K562 (cell line): ENCODE results near the gene BPNT1. TPM values are rescaled to one million over a fixed set of nuclear protein-coding genes. Genes with fewer than 3 reads are reported as not detected.

ENCODE experiments used
- CUX1 ChIP-seq: fragments of 200-800 bp; sonication (Bioruptor generic); IDR thresholded peaks from 2 replicates; pipeline ENCODE4 v1.6.1; 2016; ENCODE audit warnings: missing genetic modification characterization, missing compliant biosample characterization
- GTF2E2 ChIP-seq: fragments of 200-800 bp; sonication (Bioruptor generic); IDR thresholded peaks from 2 replicates; pipeline ENCODE4 v1.6.1; 2016; ENCODE audit warnings: missing genetic modification characterization, missing compliant biosample characterization
- HMGXB4 ChIP-seq: sonication (generic); formaldehyde crosslinking; IDR thresholded peaks from 2 replicates; pipeline ENCODE4 v1.8.1; 2023; ENCODE audit warnings: mild to moderate bottlenecking, missing genetic modification reagents
- NR1H2 ChIP-seq: sonication (generic); formaldehyde crosslinking; IDR thresholded peaks from 2 replicates; pipeline ENCODE4 v1.4.0; 2020; ENCODE audit warnings: mild to moderate bottlenecking, missing genetic modification reagents
- SIN3B ChIP-seq: fragments of 450-650 bp; IDR thresholded peaks from 2 replicates; pipeline ENCODE4 v1.6.1; 2017; ENCODE audit warnings: low read depth, mild to moderate bottlenecking, moderate library complexity
- STAT6 ChIP-seq: sonication (generic); formaldehyde crosslinking; IDR thresholded peaks from 2 replicates; pipeline ENCODE4 v1.8.1; 2023; ENCODE audit warnings: mild to moderate bottlenecking, missing genetic modification reagents
- TBL1XR1 ChIP-seq, 2 experiments: IDR thresholded peaks; 2 replicates each; pipeline ENCODE4 v1.6.1; 2012; ENCODE audit warnings: improper control_type of control experiment in 2 of 2, low read length in 2 of 2, mild to moderate bottlenecking in 1 of 2
- TFAP4 ChIP-seq: sonication (generic); formaldehyde crosslinking; IDR thresholded peaks from 2 replicates; pipeline ENCODE4 v1.8.0; 2022; ENCODE audit warnings: missing genetic modification reagents, mild to moderate bottlenecking, moderate library complexity, borderline replicate concordance
- WHSC1 ChIP-seq: IDR thresholded peaks from one replicate; pipeline ENCODE4 v1.6.1; 2012; ENCODE audit warnings: low read length, control low read depth, inconsistent platforms
- YY1 ChIP-seq, 3 experiments: IDR thresholded peaks; 2 replicates each; pipeline ENCODE4 v1.6.1; 2011; ENCODE audit warnings: low read length in 2 of 3, mild to moderate bottlenecking in 2 of 3, moderate library complexity in 2 of 3, borderline replicate concordance in 1 of 3, control low read depth in 1 of 3, low read depth in 1 of 3; ENCODE audit not compliant: insufficient read depth in 3 of 3, insufficient replicate concordance in 2 of 3, control insufficient read depth in 1 of 3, insufficient read length in 1 of 3; ENCODE audit errors: extremely low read depth in 1 of 3
- ZBTB9 ChIP-seq: fragments of 450-650 bp; formaldehyde crosslinking; IDR thresholded peaks from 2 replicates; pipeline ENCODE4 v1.4.0; 2020; ENCODE audit warnings: mild to moderate bottlenecking, moderate library complexity
- ZSCAN29 ChIP-seq: fragments of 450-650 bp; IDR thresholded peaks from 2 replicates; pipeline ENCODE4 v1.6.1; 2017
- polyA plus RNA-seq, 8 experiments: library from polyadenylated mRNA; depleted of rRNA in 4 of 8; stranded (reverse) in 5 of 8; unstranded in 3 of 8; fragments of >200 nt; fragmentation: Nextera tagmentation in 2 of 8; fragmentation: Illumina TruSeq in 1 of 8; extraction: Ambion mirVana in 2 of 8; extraction: Trizol in 1 of 8; gene quantifications; 2 replicates each; pipeline versions ENCODE4 v1.2.1 to v1.2.3, GENCODE V29; 2011 to 2014; ENCODE audit warnings: inconsistent platforms in 1 of 8, missing spikeins in 1 of 8
- total RNA-seq, 7 experiments: library from RNA; depleted of rRNA in 6 of 7; stranded (reverse); fragments of >200 nt in 6 of 7; fragmentation: Illumina TruSeq in 2 of 7; extraction: Trizol in 2 of 7; gene quantifications; 2 replicates each; pipeline versions ENCODE4 v1.2.1 to v1.2.3, GENCODE V29; 2011 to 2021; ENCODE audit warnings: low replicate concordance in 1 of 7

BPNT1 gene
- total and polyA plus RNA-seq, 9 of the 15 experiments (the other 6 are each of a cell fraction or from before 2014, with no cell fraction given), result 30.2 to 73.8 (median 40.5) TPM

GRCh38 chr1:220094016-220094911 lies 4.7 kb upstream of the BPNT1 start, which contains the start of gene IARS2 (continued):
- TF ChIP-seq NR1H2 (CRISPR knock-in tag) (peak; percentile 91; the same call in 1 of the 2 replicates), GTF2E2 (tag) (no peak), ZSCAN29 (0 out of 2 replicates have a peak, but pooled peaks have one; percentile 38), YY1 (IDR thresholded peaks at IDR 0.05; ENCODE audit: borderline replicate concordance in 1 of 3, control insufficient read depth in 1 of 3, extremely low read depth in 1 of 3, insufficient read depth in 3 of 3, insufficient read length in 1 of 3, insufficient replicate concordance in 2 of 3, low read depth in 1 of 3, low read length in 2 of 3) (peak in 2 of 3 experiments; percentile 31 to 59), HMGXB4 (CRISPR knock-in tag) (0 out of 2 replicates have a peak, but pooled peaks have one; percentile 63), WHSC1 (no peak), SIN3B (peak; percentile 44; the same call in 1 of the 2 replicates), STAT6 (0 out of 2 replicates have a peak, but pooled peaks have one; percentile 43), CUX1 (CRISPR knock-in tag) (no peak), TFAP4 (CRISPR knock-in tag) (peak; percentile 64; the same call in 1 of the 2 replicates), TBL1XR1 (IDR thresholded peaks at IDR 0.05; ENCODE audit: low read length in 2 of 2) (no peak), ZBTB9 (CRISPR knock-in tag) (peak; percentile 70)
